Activated T-cell treated with anti-CD3 and anti-CD28 coated beads, Interleukin-2, amount 50 U/mL, for 1 hour (primary cell): Measurements from ENCODE around the gene PPIAL4G.
"Not testable (repeated sequence)": the region's sequence is repeated elsewhere in the genome, so short reads cannot be mapped to it uniquely, and the experiment has no call there.

ENCODE experiments used
- DNase-seq: peaks from one replicate; pipeline ENCODE4 v3.0.0-alpha.2; 2020

PPIAL4G gene

DNA sequence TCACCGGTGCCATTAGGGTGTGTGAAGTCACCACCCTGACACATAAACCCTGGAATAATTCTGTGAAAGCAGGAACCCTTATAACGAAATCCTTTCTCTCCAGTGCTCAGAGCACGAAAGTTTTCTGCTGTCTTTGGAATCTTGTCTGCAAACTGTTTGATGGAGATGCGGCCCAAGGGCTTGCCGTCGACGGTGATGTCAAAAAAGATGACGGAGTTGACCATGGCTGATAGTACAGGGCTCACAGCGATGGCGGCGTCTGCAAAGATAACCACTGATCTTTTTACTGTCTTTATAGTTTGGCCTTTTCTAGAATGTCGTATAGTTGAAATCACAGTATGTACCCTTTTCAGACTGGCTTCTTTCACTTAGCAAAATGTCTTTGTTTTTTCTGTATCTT is at the start of gene PPIAL4G:
Gene PPIAL4G, minus strand, starts transcription at position 274 of the 400 bp plus-strand sequence. Its CDS starts 50 bp downstream, at position 224.
- not testable (repeated sequence) for DNase-seq

DNA sequence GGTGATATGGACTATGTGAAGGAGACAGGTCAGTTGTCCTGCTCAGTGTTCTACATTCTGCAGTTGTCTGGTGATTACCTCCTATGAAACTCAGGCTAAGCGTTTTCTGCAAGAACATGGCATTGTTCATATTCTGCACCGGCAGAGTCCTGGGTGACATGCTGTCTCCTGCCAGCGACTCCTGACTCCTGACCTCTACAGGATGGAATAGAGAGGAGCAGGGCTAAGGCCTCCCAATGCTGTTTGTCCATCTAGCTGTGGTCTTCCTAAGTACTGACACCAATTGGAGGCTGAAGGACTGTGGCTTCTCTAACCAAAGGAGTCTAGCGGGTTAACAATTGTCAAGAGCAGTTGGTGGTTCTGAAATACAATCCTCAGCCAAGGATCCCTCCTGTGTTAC is 49.1 kb upstream of the PPIAL4G start:
- DNase-seq = not testable (repeated sequence)

DNA sequence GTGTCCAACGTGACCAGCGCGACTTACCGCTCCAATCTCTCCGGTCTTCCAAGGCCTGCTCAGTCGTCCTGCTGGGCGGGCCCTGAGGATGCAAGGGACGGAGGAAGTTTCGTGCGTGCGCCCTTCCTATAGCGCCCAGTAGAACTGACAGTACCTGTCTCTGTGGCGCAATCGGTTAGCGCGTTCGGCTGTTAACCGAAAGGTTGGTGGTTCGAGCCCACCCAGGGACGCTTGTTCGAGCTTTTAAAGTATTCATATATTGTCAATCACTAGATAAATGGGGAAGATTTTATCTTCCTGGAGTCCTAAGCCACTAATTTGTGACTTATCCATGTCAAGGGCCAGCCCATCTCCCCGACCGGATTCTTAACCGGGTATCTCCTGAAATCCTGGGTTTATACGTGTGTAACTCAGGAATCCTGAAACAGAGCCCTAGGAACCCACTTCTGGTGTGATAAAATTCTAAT is 46.0 kb upstream of the PPIAL4G start:
- peak; percentile 69 for DNase-seq

DNA sequence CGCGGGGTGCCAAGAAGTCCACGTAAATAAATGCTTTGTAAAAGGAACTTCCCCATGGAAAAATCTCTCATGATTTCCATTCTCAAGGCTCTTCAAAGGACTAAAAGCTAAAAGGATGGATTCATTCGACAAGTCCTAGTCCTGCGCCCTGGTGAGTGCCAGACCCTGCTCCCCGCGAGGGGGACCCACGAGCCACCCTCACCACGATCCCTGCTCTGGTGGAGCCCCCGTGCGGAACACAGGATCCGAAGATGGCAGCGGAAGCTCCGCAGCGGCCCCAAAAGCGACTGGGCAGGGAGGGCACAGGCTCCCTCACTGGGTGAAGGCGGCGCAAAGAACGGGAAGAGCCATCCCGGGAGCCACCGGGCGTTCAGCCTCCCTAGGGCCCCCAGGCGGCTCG is 45.5 kb upstream of the PPIAL4G start:
- not testable (repeated sequence) for DNase-seq

DNA sequence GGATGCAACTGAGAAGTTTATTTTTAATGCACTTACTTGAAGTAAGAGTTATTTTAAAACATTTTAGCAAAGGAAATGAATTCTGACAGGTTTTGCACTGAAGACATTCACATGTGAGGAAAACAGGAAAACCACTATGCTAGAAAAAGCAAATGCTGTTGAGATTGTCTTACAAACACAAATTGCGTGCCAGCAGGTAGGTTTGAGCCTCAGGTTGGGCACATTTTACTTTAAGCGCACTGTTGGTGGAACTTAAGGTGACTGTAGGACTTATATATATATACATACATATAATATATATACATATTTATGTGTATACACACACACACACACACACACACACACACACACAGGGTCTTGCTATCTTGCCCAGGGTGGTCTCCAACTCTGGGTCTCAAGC is 43.5 kb upstream of the PPIAL4G start:
- DNase-seq = peak; percentile 22

DNA sequence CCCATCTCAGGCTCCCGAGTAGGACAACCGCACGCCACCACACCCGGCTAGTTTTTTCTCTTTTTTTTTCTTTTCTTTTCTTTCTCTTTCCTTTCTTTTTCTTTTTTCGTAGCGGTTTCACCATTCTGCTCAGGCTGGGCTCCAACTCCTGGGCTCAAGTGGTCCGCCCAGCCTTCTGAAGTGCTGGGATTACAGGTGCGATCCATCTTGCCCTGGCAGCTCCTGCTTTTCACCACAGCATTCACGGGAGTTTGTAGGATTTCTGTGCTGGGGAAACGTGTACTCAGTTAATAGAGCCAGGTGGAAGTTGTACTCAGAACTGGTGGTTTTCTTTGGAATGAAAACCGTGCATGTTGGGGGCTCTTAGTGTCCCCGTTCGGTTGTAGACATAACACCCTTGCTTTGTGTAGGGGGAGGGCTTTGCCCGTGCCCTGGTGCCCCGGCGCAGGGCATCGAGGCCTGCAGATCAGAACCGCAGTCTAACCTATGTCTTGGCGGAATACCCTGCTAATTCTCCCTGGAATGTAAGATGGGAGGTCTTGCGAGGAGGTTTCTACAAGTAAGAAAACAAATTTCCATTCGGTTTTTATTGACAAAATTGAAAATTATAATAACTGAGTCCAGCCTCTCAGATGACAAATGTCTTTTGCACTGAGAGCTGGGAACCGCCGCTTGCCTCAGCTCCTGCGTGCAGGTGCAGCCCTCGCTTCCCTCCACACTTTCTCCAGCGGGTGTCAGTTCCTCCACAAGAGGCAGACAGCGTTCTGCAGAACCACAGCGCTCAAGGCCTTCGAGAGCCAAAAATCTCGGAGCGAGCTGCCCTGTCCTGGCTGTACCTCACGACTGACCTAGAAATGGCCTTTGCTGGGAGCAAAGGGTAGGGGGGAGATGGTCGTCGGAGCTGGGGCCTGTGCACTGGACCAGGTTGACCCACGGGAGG is 40.4 kb upstream of the PPIAL4G start:
- peak; percentile 32 for DNase-seq

DNA sequence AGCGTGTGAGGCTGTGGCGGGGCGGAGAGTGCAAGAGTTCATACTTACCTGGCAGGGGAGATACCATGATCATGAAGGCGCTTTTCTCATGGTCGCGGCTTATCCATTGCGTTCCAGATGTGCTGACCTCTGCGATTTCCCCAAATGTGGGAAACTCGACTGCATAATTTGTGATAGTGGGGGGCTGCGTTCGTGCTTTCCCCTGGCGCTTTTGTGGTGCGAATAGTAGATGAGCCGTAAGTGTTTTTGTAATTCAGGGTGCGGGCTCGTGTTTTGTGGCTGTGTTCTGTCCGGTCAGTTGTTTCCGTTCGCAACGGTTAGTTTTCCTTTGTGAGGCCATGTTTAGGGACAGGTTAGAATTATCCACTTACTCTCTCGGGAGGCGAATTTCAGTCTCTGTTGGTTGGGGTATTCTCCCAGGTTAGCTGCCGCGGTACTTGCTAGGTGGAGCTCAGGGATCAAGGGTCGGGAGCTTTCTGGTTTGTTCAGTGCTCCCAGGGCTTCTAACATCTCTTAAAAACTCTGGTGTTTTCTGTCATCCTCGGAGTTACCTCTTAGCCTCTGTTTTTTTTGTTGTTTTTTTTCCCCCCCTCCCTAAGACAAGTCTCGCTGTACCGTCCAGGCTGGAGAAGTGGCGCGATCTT is 39.6 kb upstream of the PPIAL4G start:
- peak; percentile 81 for DNase-seq

DNA sequence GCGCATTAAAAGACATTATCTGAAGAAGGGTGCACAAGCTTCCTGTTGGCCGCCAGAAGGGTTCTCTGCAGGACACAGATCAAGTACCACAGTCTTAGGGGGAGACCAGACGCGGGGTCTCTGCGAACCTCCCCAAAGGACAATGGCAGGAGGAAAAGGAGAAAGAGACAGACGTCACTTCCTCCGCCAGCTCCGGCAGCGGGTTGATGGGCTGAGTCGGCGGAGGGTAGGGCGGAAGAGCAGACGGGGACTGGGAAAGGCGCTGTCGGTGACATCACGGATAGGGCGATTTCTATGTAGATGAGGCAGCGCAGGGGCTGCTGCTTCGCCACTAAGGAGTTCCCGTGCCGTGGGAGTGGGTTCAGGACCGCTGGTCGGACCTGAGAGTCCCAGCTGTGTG is 39.0 kb upstream of the PPIAL4G start:
- DNase-seq = peak; percentile 79

DNA sequence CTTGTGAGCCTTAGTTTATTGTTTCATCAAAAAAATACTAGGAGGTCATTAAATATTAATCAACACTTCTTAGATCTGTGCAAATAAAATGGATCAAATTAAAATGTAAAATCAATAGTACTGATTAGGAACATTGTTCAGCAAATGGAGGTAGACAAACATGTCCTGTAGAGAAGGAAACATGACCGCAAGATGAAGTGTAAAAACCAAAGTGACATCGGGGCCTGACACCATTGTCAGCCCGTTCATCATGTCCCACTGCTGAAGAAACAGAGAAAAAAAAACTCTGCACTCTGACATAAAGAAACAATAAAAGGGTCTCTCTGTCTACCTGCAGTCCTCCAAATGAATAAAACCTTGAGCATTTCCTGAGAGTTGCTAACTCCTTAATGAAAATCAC is 31.2 kb upstream of the PPIAL4G start:
- not testable (repeated sequence) for DNase-seq

DNA sequence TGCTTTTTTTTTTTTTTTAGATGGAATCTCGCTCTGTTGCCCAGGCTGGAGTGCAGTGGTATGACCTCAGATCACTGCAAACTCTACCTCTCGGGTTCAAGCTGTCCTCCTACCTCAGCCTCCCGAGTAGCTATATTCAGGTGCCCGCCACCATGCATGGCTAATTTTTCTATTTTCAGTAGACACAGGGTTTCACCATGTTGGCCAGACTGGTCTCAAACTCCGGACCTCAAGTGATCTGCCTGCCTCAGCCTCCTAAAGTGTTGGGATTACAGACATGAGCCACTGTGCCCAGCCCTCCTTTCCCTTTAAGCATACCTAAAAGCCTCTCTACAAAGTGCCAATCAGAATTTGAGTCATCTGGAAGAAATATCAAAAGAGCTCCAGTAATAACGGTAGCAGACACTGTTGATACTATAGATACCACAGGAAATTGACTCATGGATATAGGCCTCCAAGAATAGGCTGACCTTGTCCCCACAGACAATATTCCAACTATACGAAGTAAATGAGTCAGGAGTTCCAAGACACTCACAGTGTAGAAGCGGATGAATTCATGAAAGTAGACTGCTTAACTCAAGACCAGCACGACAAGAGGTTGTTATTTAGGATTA is 29.6 kb upstream of the PPIAL4G start:
- DNase-seq = not testable (repeated sequence)

DNA sequence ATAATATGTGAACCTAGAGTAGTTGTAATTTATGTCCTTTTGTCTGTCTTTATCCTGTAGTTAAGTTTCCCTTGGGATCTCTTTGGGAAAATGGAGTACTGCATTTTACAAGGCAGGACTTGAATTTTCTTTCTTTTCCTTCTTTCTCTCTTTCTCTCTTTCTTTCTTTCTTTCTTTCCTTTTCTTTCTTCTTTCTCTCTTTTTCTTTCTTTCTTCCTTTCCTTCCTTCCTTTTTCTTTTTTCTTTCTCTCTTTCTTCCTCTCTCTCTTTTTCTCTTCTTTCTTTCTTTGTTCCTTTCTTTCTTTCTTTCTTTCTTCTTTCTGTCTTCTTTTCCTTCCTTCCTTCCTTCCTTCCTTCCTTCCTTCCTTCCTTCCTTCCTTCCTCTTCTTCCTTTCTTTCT is 10.8 kb upstream of the PPIAL4G start:
- DNase-seq = not testable (repeated sequence)

DNA sequence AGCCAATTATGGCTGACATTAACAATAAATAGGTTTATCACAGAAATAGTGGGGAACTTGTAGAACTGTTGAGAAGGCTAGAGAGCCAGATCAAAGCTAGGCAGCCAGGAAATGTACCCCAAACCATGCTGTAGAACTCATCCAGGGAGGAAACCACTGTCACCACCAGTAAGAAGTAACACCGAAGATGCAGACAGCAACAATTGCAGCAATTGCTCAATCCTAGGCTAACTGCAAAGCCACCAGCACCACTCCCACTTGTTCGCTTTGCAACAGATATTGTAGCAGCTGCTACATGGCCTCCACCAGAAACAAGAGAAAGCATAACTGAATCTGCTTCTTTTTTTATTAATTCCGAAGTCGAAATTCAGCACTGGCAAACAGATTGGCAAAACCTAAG is 2.0 kb downstream of the PPIAL4G start:
- DNase-seq = not testable (repeated sequence)

DNA sequence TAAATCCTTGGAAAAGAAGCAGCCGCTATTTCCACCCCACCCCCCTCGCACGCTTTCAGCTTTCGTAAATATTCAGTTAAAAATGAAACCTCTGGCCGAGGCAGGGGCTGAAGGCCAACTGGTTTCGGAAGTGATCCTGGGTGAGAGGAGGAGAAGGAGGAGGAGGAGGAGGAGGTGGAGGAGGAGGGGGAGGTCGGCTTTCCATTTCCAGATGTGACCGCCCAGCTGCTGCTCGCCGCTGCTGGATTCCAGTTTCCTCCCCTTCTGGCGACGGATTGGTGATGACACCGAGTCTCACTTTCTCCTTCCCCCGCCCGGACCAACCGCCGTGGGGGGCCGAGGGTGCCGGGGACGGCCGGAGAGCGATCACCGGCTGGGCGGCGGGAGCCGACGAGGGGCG is 23.4 kb downstream of the PPIAL4G start:
- DNase-seq = not testable (repeated sequence)

DNA sequence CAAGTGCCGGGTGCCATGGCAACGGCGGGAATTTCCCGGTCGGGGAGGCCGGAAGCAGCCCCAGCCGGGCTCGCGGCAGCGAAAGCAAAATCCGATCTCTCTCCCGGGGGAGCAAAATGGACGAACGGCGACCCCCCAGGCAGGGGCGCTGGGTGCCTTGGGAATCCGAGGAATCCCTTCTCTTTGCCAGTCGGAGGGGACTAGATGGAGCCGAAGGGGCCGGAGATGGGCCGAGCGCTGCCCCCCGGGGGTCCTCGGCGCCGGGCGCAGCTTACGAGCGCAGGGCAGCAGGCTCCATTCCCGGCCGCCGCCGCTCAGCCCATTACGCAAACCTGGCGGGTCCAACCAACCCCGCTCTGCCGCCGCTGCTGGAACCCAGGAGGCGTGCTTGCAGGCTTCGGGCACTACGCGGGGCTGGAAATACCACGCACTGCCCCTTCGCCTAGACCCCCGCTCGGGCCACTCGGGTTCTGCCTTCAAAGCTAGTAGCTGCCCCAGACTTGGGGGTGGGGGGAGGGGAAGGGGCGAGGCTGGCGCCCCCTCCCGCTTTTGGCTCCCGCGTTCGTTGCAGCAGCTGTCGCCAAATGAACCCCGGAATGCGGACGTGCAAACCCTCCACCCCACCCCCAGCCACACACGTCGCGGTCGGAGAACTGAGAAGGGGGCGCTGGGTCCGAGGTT is 24.1 kb downstream of the PPIAL4G start:
- peak; percentile 68 for DNase-seq

DNA sequence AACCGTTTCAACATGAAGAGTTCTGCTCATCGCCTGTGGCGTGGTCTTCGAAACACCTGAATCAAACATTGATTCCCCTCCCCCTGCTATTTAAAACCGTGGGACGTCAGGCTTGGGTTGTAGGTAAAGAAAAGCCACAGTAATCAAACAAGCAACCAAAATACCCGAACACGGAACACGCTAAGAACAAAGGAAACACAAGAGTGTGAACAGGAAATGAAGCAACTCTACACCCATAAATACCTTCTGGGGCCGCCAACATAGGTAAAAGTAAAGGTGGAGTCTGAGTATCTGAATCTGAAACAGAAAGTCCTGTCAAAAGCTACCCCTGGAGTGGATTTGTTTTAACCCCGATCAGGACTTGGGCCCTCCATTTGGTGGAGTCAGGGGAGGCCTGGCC is 24.7 kb downstream of the PPIAL4G start:
- peak; percentile 30 for DNase-seq

DNA sequence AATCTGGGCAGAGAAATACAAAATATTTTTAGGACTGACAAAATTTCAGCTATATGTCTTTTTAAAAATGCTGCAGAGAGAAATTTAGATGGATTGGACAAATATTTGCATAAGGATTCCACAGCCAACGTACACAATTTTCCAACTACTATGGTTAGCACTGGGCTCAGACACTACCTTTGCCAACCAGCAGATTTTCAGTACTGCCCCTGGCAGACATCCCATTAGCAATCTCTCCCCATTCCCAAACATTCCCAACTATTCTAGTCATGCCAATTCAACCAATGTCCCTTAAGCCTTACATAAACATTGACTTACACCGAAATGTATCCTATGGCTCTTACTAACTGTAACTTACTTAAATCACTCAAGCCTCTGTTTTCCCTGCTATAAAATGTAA is 30.3 kb downstream of the PPIAL4G start:
- not testable (repeated sequence) for DNase-seq

DNA sequence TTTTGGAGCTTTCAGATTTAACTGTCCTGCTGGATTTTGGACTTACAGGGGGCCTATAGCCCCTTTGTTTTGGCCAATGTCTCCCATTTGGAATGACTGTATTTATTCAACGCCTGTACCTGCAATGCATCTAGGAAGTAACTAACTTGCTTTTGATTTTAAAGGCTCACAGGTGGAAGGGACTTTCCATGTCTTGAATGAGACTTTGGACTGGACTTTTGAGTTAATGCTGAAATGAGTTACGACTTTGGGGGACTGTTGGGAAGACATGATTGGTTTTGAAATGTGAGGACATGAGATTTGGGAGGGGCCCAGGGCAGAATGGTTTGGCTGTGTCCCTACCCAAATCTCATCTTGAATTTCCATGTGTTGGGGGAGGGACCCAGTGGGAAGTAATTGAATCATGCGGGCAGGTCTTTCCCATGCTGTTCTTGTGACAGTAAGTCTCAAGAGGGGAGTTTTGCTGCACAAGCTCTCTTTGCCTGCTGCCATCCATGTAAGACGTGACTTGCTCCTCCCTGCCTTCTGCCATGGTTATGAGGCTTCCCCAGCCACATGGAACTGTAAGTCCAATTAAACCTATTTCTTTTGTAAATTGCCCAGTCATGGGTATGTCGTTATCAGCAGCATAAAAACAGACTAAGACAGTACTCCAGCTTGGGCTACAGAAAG is 43.3 kb downstream of the PPIAL4G start:
- DNase-seq = not testable (repeated sequence)

DNA sequence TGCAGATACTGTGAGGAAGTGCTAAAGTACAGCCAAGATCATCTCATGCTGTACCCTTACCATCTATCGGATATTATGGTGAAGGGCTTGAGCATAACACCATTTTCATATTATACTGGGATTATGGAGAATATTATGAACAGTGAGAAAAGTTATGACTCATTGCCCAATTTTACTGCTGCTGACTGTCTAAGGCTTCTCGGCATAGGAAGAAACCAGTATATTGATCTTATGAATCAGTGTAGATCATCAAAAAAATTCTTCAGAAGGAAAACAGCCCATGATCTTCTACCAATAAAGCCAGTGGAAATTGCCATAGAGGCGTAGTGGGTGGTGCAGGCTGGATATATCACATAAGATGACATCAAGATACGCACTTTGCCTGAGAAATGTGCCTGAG is 47.7 kb downstream of the PPIAL4G start:
- no peak for DNase-seq

DNA sequence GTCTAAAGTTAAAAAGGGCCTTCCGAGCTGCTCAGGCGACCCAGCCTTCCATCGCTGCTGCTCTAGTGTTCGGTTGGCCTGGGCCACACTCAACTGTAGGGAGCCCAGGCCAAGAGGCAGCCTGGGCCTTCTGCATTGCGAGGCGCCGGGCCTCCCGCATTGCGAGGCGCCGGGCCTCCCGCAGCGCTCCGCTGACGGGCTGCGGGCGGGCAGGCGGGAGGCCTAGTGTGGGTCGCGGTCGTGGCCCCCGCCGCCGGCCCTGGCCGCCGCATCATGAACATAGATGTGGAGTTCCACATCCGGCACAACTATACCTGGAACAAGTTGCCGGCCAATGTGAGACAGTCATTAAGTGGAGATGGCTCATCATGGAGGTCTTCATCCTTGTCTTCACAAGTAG is 48.3 kb downstream of the PPIAL4G start:
- no peak for DNase-seq

DNA sequence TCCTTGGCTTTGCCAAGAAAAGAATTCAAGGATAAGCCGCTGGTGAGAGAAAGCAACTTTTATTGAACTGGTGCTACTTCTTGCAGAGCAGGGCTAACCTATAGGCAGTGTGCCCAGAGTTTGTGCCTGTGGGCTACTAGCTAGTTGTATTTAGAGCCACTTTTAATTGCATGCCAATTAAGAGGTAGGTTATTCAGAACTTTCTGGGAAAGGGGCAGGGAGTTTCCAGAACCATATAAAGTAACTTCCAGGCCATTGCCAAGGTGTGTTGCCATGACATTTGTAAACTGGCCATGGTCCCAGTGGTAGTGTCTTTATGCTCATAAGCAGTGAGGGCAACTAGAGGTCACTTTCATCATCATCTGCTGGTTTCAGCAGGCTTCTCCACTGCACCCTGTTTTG is 50.2 kb downstream of the PPIAL4G start:
- DNase-seq = not testable (repeated sequence)
